GM21825 (cell line): Measurements from ENCODE around the gene KRTAP19-3.
"Not testable (repeated sequence)": the region's sequence is repeated elsewhere in the genome, so short reads cannot be mapped to it uniquely, and the experiment has no call there.

ENCODE experiments used
- ATAC-seq: cut with Tn5 transposase; IDR thresholded peaks from one replicate; pipeline ENCODE4 v1.9.1; 2021; ENCODE audit warnings: mild to moderate bottlenecking, moderate library complexity; ENCODE audit not compliant: unreplicated experiment

KRTAP19-3 gene

GRCh38 chr21:30491963-30492428 is at the start of gene KRTAP19-3:
Gene KRTAP19-3 (minus strand): TSS chr21:30492013. CDS start chr21:30491957, 56 bp downstream.
- no peak for ATAC-seq

- ATAC-seq = no peak
Observed at GRCh38 chr21:30518876-30519275, 27.1 kb upstream of the KRTAP19-3 start.

GRCh38 chr21:30515681-30516080 is 23.9 kb upstream of the KRTAP19-3 start:
- ATAC-seq = no peak

GRCh38 chr21:30505621-30506205 is 13.9 kb upstream of the KRTAP19-3 start:
- not testable (repeated sequence) for ATAC-seq

GRCh38 chr21:30502041-30502440 is 10.2 kb upstream of the KRTAP19-3 start, which contains the start of gene KRTAP19-5:
Gene KRTAP19-5 (minus strand): TSS chr21:30502141. CDS start chr21:30502090, 51 bp downstream.
- no peak for ATAC-seq

- no peak for ATAC-seq
Observed at GRCh38 chr21:30497065-30497464, 5.3 kb upstream of the KRTAP19-3 start, which contains the start of gene KRTAP19-4. Gene KRTAP19-4 (minus strand): TSS chr21:30497165. CDS start chr21:30497110, 55 bp downstream.

- ATAC-seq = no peak
Observed at GRCh38 chr21:30487336-30487735, 4.5 kb downstream of the KRTAP19-3 start, which contains the start of gene KRTAP19-2. Gene KRTAP19-2 (minus strand): TSS chr21:30487436. CDS start chr21:30487348, 88 bp downstream.

- ATAC-seq = no peak
Observed at GRCh38 chr21:30486180-30486579, 5.6 kb downstream of the KRTAP19-3 start.

GRCh38 chr21:30482130-30482529 is 9.7 kb downstream of the KRTAP19-3 start:
- ATAC-seq = no peak

GRCh38 chr21:30480145-30480544 is 11.7 kb downstream of the KRTAP19-3 start, which contains the start of gene KRTAP19-1:
Gene KRTAP19-1 (minus strand): TSS chr21:30480367. CDS start chr21:30480317, 50 bp downstream.
- no peak for ATAC-seq

GRCh38 chr21:30479259-30479658 is 12.6 kb downstream of the KRTAP19-3 start:
- ATAC-seq = no peak

GRCh38 chr21:30478004-30478403 is 13.8 kb downstream of the KRTAP19-3 start:
- no peak for ATAC-seq

GRCh38 chr21:30468900-30469714 is 22.7 kb downstream of the KRTAP19-3 start:
- no peak for ATAC-seq

GRCh38 chr21:30463713-30464112 is 28.1 kb downstream of the KRTAP19-3 start:
- ATAC-seq = no peak

GRCh38 chr21:30448514-30448913 is 43.3 kb downstream of the KRTAP19-3 start:
- ATAC-seq = no peak

GRCh38 chr21:30447056-30447455 is 44.8 kb downstream of the KRTAP19-3 start:
- ATAC-seq = no peak

GRCh38 chr21:30444204-30444603 is 47.6 kb downstream of the KRTAP19-3 start:
- no peak for ATAC-seq

GRCh38 chr21:30443226-30443625 is 48.6 kb downstream of the KRTAP19-3 start:
- ATAC-seq = no peak
